Cardiac muscle cell (in vitro differentiated cells and primary cell): ENCODE results near the gene RAB36. TPM values are rescaled to one million over a fixed set of nuclear protein-coding genes. Genes with fewer than 3 reads are reported as not detected.

ENCODE experiments used
- DNase-seq, 2 donors: peaks; one replicate each; pipeline versions ENCODE4 v3.0.0 to v3.0.0-alpha.2; 2010 to 2017; ENCODE audit warnings: low read depth in 1 of 2, low spot score in 1 of 2
- H3K27ac ChIP-seq: fragments of 200-600 bp; sonication (generic); 2 replicates; pipeline ENCODE4 v1.5.1; 2016
- H3K27me3 ChIP-seq: fragments of 200-600 bp; sonication (generic); 2 replicates; pipeline ENCODE4 v1.6.0; 2016; ENCODE audit warnings: control low read depth
- H3K36me3 ChIP-seq: fragments of 200-600 bp; sonication (generic); 2 replicates; pipeline ENCODE4 v1.5.1; 2016; ENCODE audit warnings: control low read depth
- H3K4me1 ChIP-seq: fragments of 200-600 bp; sonication (generic); 2 replicates; pipeline ENCODE4 v1.8.1; 2017; ENCODE audit warnings: low read depth, mild to moderate bottlenecking, mixed run types
- H3K4me3 ChIP-seq: fragments of 200-600 bp; sonication (generic); 2 replicates; pipeline ENCODE4 v1.5.1; 2016; ENCODE audit warnings: mild to moderate bottlenecking
- H3K9me3 ChIP-seq: fragments of 200-600 bp; sonication (generic); 2 replicates; pipeline ENCODE4 v1.5.1; 2017; ENCODE audit warnings: low read depth, mild to moderate bottlenecking, control low read depth
- CTCF ChIP-seq: IDR thresholded peaks from 2 replicates; pipeline ENCODE4 v1.5.1; 2012; ENCODE audit warnings: low read depth, mild to moderate bottlenecking, low read length
- polyA plus RNA-seq: library from polyadenylated mRNA; unstranded; fragments of >200 nt; fragmentation: Nextera tagmentation; extraction: Ambion mirVana; gene quantifications from 2 replicates; pipeline ENCODE4 v1.2.1, GENCODE V29; 2016
- total RNA-seq: library from RNA; depleted of rRNA; stranded (reverse); fragments of >200 nt; gene quantifications from 2 replicates; pipeline ENCODE4 v1.2.3, GENCODE V29; 2016

Gene RAB36
- total and polyA plus RNA-seq, 2 experiments from 2014 or later = 2.9 to 6.7 TPM

DNA sequence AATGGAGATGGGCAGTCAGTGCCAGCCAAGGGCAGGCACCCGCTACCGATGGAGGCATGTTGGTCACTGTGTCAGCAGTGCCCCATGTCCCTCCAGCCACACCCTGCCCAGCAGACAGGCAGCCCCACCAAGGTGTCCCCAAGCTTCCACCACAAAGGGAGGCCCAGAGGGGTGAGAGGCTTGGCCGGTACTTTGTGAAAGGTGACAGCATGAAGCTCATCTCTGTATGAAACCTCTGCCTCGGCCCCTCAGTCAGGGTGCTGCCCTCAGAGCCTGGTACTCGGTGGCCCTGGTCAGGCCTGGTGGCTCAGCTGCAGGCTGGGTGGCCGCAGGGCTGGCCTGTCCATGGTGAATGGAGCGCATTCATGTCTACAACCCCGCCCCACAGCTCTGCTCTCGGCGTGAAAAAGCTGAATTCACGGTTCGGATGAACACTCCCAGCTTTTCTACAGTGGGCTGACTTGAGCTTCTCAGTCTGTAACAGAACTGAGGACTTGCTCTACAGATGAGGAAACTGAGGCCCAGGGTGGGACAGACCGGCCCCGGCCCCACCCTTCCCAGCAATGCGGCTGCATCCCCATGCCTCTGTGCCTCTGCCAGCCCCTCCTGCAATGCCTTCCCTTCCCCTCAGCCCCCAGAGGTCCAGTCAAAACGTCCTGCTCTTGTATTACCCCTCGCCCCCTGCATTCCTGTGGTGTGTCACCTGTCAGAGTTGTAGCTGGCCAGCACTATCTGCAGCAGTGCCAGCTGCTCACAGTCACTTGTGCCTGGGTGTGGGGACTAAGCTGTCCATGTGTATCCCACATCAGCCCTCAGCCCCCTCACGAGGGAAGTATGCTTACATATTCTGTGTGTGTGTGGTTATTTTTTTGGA, 31.2 kb upstream of the RAB36 start:
- H3K4me3 ChIP-seq = no peak overlapping the region
- H3K27ac ChIP-seq = no peak overlapping the region
- no peaks in the 10 kb centered on the region for H3K4me1 ChIP-seq
- H3K9me3 ChIP-seq = no peaks in the 10 kb centered on the region
- no peaks in the 10 kb centered on the region for H3K36me3 ChIP-seq
- DNase-seq = peak in 1 of 2 donors; percentile 52
- TF ChIP-seq CTCF = no peak
- no peaks in the 10 kb centered on the region for H3K27me3 ChIP-seq

DNA sequence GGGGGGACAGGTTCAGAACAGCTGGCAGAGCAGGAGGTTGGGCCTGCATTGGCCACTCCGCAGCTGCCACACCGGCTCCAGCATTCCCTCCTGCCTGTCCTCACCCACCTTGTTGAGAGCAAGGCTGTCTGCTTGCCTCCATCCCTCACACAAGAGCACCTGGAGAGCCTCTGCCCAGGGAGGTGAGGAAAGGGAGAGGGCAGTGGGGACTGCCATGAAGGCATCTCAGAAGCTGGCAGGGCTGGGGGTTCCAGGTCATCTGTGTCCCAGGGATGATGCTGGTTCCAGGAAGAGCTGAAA, 30.6 kb upstream of the RAB36 start:
- no peaks in the 10 kb centered on the region for H3K27me3 ChIP-seq
- no peaks in the 10 kb centered on the region for H3K4me1 ChIP-seq
- no peaks in the 10 kb centered on the region for H3K9me3 ChIP-seq
- TF ChIP-seq CTCF = no peak
- no peak for DNase-seq
- H3K4me3 ChIP-seq = no peak overlapping the region
- H3K27ac ChIP-seq = no peak overlapping the region
- H3K36me3 ChIP-seq = no peaks in the 10 kb centered on the region

DNA sequence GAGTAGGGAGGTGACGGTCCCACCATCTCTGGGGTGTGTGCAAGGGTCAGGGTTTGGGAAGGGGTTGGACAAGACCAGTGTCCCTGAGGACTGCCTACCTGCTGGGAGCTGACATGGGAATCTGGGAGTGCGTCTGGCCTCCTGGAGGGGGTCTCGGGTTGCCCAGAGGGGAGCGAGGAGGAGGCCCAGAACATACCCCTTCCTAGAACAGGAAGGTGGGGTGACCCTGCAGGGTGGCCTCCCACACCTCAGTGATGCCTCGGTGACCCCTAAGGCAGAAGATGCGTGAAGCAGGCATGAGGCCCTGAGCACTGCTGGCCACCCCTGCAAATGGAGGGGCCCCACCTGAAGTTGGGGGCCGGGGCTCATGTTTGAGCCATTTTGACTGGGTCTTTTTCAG, 29.9 kb upstream of the RAB36 start:
- Histone ChIP-seq H3K4me3 (no peak overlapping the region), H3K4me1 (no peaks in the 10 kb centered on the region), H3K9me3 (no peaks in the 10 kb centered on the region), H3K27ac (no peak overlapping the region), H3K27me3 (no peaks in the 10 kb centered on the region), H3K36me3 (no peaks in the 10 kb centered on the region)
- TF ChIP-seq CTCF = no peak
- DNase-seq = no peak

DNA sequence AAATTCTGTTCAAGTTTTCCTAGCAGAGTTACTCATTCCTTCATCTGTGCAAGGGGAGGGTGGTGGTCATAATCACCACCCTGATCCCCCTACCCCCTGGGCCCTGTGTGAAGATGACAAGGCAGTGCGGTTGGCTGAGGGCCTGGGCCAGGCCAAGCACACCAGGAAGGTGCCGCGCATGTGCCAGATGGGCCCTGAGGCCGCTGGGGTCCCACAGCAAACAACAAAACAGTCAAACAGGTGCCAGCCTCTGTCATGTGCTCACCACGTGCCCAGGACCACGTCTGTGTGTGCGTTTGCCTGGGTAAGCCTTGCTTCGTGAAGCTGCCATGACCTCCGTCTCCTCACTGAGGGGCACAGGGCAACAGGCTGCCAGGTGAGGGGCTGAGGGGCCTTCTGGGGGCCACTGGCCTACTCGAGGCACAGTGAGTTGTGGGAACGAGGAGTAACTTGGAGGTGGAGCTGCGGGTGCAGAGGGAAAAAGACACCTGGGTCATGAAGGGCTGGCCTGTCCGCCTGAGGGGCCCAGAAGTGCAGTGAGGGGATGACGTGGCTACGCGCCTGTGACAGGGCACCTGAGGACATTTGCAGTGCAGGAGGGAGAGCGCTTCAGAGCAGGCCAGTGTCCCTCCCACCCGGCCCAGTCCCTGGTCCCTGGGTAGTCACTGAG, 29.3 kb upstream of the RAB36 start:
- no peak overlapping the region for H3K27ac ChIP-seq
- TF ChIP-seq CTCF = no peak

DNA sequence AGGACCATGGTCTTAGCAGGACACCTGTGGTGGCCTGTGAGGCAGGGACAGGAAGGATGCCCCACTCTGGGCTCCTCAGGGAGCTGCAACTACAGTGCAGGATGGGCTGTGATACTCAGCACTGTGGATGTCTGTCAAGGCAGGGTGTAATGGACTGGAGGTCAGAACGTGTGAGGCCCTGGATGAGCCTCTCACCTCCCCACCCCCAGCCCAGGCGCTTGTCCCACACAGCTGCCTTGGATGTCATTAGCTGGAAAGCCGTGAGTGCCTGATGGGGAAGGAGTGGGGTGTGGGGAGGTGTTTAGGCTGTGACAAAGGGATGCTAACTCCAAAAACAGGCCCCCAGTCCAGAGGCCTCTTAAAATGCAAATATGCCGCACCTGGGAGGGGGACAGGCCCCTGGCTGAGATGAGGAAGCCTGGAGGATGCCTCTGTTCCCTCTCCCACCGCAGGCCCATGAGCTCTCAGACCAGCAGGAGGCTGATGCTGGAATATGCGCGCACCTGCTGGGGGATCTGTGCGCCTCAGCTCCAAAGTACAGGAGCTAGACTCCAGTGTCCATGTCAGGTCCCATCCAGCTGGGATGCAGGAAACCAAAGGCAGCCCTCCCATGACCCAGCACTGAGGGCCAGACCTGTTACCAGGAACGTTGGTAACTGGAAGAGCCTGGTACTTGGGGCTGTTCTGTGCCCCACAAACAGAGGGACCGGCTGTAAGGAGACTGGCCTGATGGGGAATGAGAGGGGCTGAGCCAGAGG, 28.6 kb upstream of the RAB36 start:
- Histone ChIP-seq H3K4me3 (no peak overlapping the region), H3K27me3 (no peaks in the 10 kb centered on the region), H3K4me1 (no peaks in the 10 kb centered on the region), H3K27ac (no peak overlapping the region), H3K9me3 (no peaks in the 10 kb centered on the region), H3K36me3 (no peaks in the 10 kb centered on the region)
- no peak for DNase-seq
- no peak for TF ChIP-seq CTCF

More for the DNA sequence above, 29.3 kb upstream of the RAB36 start:
- Histone ChIP-seq H3K9me3 (no peaks in the 10 kb centered on the region), H3K4me3 (no peak overlapping the region), H3K36me3 (no peaks in the 10 kb centered on the region), H3K27me3 (no peaks in the 10 kb centered on the region), H3K4me1 (no peaks in the 10 kb centered on the region)
- DNase-seq = no peak
